Activated CD4-positive, alpha-beta T cell treated with anti-CD3 and anti-CD28 coated beads, Interleukin-2, Interleukin-6, amounts not matched to agents 100 ng/mL and 50 ng/mL, durations not matched to agents 16 hours and 8 hours (primary cell): Measurements from ENCODE around the gene B3GNT2.
"Not testable (repeated sequence)": the region's sequence is repeated elsewhere in the genome, so short reads cannot be mapped to it uniquely, and the experiment has no call there.

Experiments used
- DNase-seq: peaks from one replicate; pipeline ENCODE4 v3.0.0-alpha.2; 2020

B3GNT2 gene

DNA sequence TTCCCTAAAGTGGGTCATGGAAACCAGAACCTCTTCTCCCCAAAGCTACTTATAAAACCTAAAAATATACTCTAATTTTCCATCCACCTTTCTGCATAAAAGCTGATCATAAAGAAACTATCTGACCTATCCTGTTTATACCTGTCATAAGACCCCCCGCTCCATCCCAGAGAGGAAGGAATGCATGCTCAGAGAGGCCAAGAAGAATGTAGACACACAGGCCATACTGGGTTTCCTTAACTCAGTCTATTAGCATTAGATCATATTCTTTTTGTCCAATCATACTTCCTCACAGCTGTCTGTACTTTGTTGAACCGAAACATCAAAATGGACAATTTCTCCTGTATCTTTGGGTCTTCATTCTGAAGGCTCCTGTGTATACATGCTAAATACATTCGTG, 52.3 kb downstream of the B3GNT2 start:
- no peak for DNase-seq

- no peak for DNase-seq
Observed at GRCh38 chr2:62250239-62250638, 54.3 kb downstream of the B3GNT2 start.

DNA sequence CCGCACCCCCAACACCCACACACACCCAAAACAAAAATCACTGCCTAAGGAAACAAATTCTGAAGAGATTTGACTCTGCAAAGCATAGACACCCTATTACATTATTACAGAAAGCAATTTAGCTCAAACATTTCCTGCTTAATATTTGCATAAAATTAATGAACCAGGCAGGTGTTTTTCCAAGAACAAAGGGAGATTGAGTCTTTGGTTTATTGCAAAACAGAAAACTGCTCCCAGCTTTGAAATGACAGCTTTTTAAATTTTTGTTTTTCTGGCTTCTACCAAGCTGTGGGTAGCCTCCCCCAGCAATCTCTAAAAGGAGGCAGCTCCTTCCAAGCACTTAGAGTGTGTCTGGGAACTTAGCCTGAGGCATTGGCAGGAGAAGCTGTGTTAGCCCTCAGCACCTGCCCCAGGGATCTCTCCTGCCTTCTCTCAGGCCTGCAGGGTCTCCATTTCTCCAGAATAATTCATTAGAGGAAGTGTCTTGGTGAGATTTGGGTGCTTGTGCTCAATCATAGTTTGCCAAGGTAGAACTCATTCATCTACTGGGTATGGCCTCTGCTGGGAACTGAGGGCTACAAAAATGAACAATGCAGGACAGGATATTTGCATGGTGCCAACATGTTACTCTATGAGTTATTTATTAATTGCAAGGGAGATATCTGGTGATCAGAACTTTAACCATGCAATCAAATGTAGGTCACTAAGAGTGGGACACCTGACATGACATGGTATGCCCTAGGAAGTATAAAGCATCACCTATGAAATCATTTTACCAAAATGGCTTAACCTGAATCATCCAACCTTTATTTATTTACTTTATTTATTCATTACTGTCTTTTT, 58.7 kb downstream of the B3GNT2 start:
- no peak for DNase-seq

DNA sequence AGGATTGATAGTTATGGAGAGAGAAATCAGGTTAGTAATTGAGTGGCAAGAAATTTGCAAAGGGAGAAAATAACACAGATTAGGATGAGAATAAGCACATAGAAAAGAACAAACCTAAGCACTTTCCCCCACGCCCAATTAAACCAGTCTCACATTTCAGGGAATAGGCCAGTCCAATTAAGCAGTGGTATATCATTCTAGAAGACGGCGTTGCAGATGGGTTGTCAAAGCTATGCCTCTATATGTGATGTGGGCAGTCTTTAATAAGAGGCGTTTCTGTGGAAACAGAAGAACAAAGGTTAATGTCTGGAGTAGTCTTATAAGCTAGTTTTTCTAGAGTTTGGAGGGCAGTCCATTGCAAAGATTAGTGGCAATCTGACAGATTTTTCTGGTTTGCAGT, 61.6 kb downstream of the B3GNT2 start:
- DNase-seq, result no peak

DNA sequence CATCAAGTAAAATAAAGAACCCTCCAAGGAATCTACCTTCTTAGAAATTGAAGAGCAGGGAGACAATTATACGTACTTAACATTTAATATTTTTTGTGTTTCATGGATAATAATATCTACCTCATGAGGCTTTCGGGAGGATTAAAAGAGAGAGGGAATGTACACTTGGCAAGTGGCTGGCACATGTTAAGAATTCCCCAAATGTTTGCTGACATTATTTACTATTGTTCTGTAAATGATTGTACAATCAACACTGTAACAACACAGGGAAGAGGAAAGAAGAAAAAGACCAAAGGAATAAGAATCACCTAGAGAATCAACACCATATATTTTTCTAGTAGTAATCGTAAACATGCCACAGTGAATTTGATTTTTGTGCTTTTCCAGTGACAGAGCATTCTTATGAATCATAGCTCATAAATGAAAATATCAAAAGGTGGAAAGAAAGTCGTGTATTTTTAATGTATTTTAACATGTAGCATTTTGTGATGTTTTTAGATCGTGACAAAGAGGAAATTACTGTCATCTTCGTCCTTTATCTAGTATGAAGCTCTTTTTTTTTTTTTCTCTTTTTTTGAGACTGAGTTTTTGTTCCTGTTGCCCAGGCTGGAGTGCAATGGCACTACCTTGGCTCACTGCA, 67.3 kb downstream of the B3GNT2 start:
- DNase-seq, result no peak

DNA sequence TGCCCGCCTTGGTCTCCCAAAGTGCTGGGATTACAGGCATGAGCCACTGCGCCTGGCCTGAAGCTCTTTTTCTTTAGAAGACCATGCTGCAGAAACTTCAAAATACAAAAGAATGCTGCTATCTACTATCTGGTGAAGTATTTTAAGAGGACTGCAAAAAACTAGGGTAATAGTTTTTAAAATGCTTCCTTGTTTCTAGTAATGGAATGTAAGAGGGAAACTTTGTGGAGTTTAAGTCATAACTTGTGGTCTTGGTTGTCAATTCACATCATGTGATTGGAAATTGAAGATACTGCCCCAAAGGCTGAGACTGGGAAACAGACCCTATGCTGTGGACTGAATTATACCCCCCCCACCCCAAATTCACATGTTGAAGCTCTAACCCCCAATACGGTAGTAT, 68.3 kb downstream of the B3GNT2 start:
- DNase-seq, result no peak

DNA sequence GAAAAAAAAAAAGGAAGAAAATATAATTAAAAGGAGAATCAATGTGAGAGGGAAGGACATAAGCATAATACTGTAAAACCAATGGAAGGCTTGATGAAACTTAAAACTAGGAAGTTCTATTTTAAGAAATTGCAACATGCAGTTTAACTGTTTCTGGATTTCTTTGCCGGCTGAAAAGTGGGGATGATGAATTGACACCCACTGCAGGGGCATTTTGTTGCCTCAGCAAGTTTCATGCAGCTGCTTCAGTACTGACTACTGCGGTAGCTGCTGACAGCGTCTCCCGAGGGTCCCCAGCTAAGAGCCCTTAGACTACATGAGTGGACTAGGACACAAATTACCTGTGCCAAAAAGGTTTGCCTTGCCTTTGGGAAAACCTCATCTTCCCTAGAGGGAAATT, 69.2 kb downstream of the B3GNT2 start:
- DNase-seq, result no peak

DNA sequence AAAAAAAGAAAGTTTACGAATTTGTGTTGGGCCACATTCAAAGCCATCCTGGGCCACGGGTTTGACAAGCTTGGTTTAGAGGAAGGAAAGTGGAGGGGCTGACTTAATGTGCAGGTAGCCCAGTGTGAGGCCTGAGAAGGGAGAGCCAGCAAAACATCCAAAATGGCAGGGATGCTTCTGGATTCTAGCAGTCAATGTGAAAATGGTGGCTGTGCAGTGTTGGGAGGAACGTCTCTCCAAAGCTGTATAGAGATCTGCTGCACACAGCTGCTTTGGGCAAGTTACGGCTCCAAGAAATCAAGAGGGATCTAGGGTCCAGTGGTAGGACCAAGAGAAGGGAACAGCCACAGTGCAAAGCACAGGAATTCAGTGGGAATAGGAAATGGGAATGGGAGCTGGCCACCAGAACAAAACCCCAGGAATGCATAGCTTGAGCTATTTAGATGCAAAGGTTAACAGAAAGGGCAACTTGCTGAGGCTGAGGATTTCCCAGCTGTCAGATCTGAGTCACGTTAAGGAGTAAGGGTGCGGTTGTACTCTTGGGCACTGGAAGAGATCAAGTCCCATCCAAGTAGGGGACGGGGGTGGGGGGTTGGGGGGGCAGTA, 70.6 kb downstream of the B3GNT2 start:
- no peak for DNase-seq

GRCh38 chr2:62267696-62268095, 71.8 kb downstream of the B3GNT2 start:
- no peak for DNase-seq

GRCh38 chr2:62268681-62269188, 72.8 kb downstream of the B3GNT2 start:
- DNase-seq, result not testable (repeated sequence)

GRCh38 chr2:62270728-62271127, 74.8 kb downstream of the B3GNT2 start:
- no peak for DNase-seq
